ENCODE data around the gene CRADD. TPM values are rescaled to one million over a fixed set of nuclear protein-coding genes. Genes with fewer than 3 reads are reported as not detected.

CRADD gene
- total RNA-seq, 4 donors from 2014 or later, result 27.7 to 61.0 (median 34.2) TPM

DNA sequence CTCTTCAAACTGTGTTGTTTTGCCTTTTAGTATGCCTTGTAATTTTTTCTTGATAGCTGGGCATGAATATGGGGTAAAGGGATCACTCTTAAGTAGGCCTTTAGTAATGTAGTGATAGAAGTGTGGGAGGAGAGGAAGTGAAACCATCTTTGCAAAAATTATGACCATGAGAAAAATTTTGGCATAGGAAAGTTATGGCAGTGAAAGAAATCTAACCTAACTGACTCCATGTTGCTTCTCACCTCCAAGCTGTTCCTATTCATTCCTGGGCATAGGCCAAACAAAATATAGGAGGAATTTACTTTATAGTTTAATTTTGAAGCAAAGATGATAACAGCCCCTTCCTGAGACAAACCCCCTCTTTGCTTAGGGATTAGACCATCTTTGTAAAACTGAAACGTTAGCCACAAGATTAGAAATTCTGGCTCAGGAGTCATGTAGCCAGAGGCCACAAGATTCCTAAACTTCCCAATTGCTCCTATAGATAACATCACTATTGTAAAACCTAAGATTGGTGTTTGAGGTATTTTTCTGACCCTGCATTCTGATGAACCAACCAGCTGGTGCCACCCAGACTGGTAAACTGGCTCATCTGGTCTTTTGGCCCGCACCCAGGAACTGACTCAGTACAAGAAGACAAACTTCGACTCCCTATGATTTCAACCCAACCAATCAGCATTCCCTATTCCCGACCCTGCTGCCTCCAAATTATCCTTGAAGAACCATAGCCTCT is 45.8 kb downstream of the CRADD start:
- ATAC-seq (ENCODE audit: low FRiP score) (no peak), DNase-seq (ENCODE audit: low spot score) (no peak)
- TF ChIP-seq, protein P1, sequence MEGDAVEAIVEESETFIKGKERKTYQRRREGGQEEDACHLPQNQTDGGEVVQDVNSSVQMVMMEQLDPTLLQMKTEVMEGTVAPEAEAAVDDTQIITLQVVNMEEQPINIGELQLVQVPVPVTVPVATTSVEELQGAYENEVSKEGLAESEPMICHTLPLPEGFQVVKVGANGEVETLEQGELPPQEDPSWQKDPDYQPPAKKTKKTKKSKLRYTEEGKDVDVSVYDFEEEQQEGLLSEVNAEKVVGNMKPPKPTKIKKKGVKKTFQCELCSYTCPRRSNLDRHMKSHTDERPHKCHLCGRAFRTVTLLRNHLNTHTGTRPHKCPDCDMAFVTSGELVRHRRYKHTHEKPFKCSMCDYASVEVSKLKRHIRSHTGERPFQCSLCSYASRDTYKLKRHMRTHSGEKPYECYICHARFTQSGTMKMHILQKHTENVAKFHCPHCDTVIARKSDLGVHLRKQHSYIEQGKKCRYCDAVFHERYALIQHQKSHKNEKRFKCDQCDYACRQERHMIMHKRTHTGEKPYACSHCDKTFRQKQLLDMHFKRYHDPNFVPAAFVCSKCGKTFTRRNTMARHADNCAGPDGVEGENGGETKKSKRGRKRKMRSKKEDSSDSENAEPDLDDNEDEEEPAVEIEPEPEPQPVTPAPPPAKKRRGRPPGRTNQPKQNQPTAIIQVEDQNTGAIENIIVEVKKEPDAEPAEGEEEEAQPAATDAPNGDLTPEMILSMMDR (IDR thresholded peaks at IDR 0.05), result no peak

DNA sequence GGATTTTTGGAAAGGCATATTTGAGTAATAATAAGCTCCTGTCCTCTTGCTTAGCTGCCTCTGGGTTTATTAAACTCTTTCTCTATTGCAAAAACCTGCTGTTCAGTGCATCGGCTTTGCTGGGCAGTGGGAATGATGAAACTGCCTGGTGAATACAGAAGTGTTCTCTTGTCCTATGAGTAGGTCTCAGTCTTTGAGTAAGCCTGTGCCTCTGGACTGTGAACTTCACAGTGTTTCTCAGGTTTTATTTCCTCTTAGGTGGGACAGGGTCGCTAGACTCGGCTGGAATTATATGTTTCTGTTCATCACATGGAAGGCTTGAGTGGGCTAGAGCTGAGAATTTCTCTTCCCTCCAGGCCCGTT is 46.4 kb downstream of the CRADD start:
- DNase-seq (ENCODE audit: low spot score) (no peak), ATAC-seq (ENCODE audit: low FRiP score) (no peak)
- TF ChIP-seq, protein P1 (IDR thresholded peaks at IDR 0.05), result no peak

DNA sequence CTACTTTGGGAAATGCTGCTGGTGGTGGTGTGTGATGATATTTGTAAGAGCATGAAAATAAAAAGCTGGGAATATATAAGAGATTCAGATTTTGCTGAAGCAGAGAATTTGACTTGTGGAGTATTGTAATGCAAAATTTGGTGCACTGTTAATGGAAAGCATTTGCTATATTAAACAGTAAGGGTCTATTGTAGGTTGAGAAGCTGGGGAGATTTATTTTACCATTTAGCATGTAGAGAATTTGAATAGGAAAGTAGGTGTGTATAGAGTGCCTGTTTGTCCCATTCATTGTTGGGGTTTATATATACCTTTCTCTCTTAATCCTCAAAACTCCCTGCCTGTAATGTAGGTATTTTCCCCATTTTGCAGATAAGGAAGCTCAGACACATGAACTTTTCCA is 48.4 kb downstream of the CRADD start:
- TF ChIP-seq, protein P1 (IDR thresholded peaks at IDR 0.05), result no peak
- DNase-seq (ENCODE audit: low spot score), result no peak
- no peak for ATAC-seq (ENCODE audit: low FRiP score)

DNA sequence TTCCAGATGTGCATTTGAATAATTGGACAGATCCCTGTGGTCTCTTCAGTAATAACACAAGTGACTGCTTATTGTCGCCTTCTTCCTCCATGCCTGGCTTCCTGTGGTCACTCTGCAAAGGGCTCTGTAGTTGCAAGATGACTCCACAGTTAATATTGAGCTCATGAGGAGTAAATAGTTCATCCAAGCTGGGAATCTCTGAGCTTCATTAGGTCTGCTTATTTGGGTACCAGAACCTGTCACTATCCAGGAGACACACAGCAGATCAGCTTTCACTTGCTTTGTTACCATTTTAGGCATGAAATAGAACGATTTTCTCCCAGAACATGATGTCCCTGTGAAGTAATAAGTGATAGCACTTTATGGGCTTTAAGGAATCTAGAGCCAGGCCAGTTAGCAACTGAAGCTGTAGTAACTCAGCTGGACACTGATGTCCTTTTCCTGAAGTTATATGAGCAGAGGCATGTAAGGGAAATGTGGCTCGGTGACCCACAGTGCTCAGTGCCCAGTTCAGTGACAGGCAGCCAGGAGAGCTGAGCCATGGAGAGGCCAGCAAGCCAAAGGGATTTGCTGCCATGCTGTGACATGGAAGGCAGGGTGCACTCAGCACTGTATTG is 50.1 kb downstream of the CRADD start:
- ATAC-seq (ENCODE audit: low FRiP score), result no peak
- TF ChIP-seq, protein P1 (IDR thresholded peaks at IDR 0.05), result no peak
- no peak for DNase-seq (ENCODE audit: low spot score)

DNA sequence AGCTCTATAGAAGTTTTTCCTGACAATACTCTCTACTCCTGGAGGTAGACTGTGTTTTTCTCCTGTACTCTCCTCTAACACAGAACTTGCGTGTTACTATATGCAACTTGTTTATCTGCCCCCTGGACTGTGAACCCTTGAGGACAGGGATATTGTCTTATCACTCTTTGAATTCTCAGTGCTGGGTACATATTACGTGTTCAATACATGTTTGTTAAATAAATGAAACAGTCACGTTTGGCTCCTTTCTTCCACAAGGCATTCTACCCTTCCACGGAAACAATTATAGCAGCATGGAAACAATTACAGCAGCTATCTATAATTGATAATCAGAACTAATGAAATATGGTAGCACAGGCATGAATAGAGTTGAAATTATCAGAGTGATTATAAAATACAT is 50.7 kb downstream of the CRADD start:
- TF ChIP-seq, protein P1 (IDR thresholded peaks at IDR 0.05), result no peak
- no peak for ATAC-seq (ENCODE audit: low FRiP score)
- no peak for DNase-seq (ENCODE audit: low spot score)

DNA sequence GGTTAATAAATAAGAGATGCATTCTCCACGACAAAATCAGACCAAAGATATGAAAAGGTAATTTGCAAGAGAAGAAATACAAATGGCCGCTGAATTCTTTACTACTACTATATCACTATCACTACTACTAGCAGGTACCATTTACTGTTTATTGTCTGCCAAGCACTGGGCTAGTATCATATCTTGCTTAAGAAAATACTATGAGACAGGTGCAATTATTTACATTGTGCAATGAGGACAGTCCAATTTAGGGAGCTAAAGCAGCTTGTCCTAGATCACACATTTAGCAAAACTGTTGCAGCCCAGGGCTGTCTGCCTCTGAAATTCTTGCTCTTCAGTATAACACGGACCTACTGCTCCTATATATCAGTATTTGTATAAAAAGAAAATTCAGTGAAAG is 52.8 kb downstream of the CRADD start:
- DNase-seq (ENCODE audit: low spot score), result no peak
- TF ChIP-seq, protein P1 (IDR thresholded peaks at IDR 0.05), result no peak
- ATAC-seq (ENCODE audit: low FRiP score), result no peak

DNA sequence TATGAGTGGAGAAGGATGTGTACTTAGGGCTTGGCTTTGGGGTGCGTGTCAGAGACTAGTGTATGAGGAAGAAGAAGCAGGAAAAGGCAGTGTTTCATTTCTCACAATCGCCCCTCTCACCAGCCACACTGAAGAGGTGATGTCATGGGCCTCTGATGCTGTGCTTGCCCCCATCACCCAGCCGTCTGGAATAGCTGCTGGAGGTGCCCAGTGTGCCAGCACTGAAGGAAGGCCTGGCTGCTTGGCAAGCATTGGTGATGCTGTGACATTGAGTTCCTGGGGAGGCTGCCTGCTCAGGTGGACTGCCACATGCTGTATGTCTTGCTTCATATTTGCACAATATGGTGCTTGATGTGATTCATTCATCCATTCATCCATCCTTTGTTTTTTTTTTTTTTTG is 56.2 kb downstream of the CRADD start:
- TF ChIP-seq, protein P1 (IDR thresholded peaks at IDR 0.05), result no peak
- DNase-seq (ENCODE audit: low spot score) (no peak), ATAC-seq (ENCODE audit: low FRiP score) (no peak)
